Ishikawa (cell line): Measurements from ENCODE around the gene SH2D2A.

ENCODE experiments used
- CREB1 ChIP-seq: IDR thresholded peaks from 2 replicates; pipeline ENCODE4 v1.6.1; 2012; ENCODE audit warnings: low read depth
- EP300 ChIP-seq: IDR thresholded peaks from 2 replicates; pipeline ENCODE4 v1.6.1; 2012; ENCODE audit warnings: borderline replicate concordance
- FOXM1 ChIP-seq: IDR thresholded peaks from 2 replicates; pipeline ENCODE4 v1.6.1; 2012; ENCODE audit warnings: low read depth, borderline replicate concordance
- MAX ChIP-seq: IDR thresholded peaks from 2 replicates; pipeline ENCODE4 v1.6.1; 2012
- TAF1 ChIP-seq: IDR thresholded peaks from 2 replicates; pipeline ENCODE4 v1.6.1; 2012; ENCODE audit warnings: low read depth, mild to moderate bottlenecking
- TCF12 ChIP-seq: IDR thresholded peaks from 2 replicates; pipeline ENCODE4 v1.6.1; 2012; ENCODE audit warnings: low read depth
- YY1 ChIP-seq: IDR thresholded peaks from 2 replicates; pipeline ENCODE4 v1.6.1; 2012; ENCODE audit warnings: low read depth
- TF ChIP-seq, protein P1 (sequence below): IDR thresholded peaks from 2 replicates; pipeline ENCODE4 v1.6.1; 2012; ENCODE audit warnings: low read depth, mild to moderate bottlenecking
- TF ChIP-seq, protein P2 (sequence below): IDR thresholded peaks from 2 replicates; pipeline ENCODE4 v1.6.1; 2012

DNA sequence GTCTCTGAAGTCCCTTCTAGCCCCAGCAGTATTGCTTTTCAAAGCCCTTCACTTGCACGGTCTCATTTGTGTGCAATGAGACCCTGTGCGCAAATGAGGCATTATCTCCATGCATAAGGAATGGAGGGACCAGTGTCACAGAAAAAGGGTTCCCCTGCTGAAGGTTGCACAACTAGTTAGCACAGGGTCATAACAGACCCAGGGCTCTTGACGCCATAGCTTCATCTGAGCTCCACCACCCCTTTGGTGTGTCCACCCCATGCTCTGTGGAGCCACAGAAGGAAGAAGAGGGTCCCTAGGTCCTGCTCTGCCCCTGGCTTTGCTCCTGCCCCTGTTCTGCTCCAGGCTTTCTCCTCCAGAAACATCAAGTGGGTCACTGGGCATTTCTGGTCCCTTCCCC lies 12.6 kb downstream of the SH2D2A start:
- no peak for TF ChIP-seq YY1
- TF ChIP-seq, protein P1, sequence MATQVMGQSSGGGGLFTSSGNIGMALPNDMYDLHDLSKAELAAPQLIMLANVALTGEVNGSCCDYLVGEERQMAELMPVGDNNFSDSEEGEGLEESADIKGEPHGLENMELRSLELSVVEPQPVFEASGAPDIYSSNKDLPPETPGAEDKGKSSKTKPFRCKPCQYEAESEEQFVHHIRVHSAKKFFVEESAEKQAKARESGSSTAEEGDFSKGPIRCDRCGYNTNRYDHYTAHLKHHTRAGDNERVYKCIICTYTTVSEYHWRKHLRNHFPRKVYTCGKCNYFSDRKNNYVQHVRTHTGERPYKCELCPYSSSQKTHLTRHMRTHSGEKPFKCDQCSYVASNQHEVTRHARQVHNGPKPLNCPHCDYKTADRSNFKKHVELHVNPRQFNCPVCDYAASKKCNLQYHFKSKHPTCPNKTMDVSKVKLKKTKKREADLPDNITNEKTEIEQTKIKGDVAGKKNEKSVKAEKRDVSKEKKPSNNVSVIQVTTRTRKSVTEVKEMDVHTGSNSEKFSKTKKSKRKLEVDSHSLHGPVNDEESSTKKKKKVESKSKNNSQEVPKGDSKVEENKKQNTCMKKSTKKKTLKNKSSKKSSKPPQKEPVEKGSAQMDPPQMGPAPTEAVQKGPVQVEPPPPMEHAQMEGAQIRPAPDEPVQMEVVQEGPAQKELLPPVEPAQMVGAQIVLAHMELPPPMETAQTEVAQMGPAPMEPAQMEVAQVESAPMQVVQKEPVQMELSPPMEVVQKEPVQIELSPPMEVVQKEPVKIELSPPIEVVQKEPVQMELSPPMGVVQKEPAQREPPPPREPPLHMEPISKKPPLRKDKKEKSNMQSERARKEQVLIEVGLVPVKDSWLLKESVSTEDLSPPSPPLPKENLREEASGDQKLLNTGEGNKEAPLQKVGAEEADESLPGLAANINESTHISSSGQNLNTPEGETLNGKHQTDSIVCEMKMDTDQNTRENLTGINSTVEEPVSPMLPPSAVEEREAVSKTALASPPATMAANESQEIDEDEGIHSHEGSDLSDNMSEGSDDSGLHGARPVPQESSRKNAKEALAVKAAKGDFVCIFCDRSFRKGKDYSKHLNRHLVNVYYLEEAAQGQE: no peak
- TF ChIP-seq MAX: no peak
- TF ChIP-seq, protein P2, sequence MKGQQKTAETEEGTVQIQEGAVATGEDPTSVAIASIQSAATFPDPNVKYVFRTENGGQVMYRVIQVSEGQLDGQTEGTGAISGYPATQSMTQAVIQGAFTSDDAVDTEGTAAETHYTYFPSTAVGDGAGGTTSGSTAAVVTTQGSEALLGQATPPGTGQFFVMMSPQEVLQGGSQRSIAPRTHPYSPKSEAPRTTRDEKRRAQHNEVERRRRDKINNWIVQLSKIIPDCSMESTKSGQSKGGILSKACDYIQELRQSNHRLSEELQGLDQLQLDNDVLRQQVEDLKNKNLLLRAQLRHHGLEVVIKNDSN: no peak
- TF ChIP-seq EP300: no peak
- no peak for TF ChIP-seq CREB1
- TF ChIP-seq FOXM1: no peak
- no peak for TF ChIP-seq TAF1
- no peak for TF ChIP-seq TCF12
